ENCODE measurements around the gene C16orf74.
A peak's percentile ranks its signal among the peaks of the same experiment; 100 is the strongest.

The C16orf74 gene

DNA sequence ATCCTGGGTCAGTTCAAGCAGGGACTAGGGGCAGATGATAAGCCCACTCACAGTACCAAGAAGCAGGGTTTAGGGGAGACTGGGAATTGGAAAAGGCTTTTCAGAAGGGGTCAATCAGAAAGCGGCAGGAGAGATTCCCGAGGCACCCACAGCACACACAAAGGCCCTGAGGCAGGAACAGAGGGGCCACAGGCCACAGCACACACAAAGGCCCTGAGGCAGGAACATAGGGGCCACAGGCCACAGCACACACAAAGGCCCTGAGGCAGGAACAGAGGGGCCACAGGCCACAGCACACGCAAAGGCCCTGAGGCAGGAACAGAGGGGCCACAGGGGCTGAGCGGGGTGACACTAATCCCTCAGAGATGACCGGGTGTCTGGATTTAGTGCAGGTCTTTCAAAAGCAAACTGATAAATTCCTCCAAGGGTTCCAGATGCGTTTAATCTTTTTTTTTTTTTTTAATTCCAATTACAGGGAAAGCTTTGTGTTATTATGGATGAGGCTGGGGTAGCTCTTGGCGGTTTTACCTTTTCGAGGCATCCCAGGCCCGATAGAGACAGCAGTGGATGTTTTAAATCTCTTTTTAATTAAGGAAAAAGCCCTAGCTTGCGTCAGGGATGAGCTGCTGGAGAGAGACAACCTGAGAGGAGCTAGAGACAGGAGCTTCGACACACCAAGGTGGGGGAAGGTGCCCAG lies 31.1 kb downstream of the C16orf74 start:
- no peak for FAIRE-seq
- DNase-seq (ENCODE audit: insufficient read length, low spot score): no peak
- TF ChIP-seq, protein P1, sequence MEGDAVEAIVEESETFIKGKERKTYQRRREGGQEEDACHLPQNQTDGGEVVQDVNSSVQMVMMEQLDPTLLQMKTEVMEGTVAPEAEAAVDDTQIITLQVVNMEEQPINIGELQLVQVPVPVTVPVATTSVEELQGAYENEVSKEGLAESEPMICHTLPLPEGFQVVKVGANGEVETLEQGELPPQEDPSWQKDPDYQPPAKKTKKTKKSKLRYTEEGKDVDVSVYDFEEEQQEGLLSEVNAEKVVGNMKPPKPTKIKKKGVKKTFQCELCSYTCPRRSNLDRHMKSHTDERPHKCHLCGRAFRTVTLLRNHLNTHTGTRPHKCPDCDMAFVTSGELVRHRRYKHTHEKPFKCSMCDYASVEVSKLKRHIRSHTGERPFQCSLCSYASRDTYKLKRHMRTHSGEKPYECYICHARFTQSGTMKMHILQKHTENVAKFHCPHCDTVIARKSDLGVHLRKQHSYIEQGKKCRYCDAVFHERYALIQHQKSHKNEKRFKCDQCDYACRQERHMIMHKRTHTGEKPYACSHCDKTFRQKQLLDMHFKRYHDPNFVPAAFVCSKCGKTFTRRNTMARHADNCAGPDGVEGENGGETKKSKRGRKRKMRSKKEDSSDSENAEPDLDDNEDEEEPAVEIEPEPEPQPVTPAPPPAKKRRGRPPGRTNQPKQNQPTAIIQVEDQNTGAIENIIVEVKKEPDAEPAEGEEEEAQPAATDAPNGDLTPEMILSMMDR (IDR thresholded peaks at IDR 0.05; ENCODE audit: insufficient read depth, missing control alignments): no peak

- no peak for FAIRE-seq
Measured at GRCh38 chr16:85718682-85719081, 32.2 kb downstream of the C16orf74 start.

GRCh38 chr16:85718153-85718477 lies 32.8 kb downstream of the C16orf74 start:
- FAIRE-seq: no peak
- no peak for DNase-seq (ENCODE audit: insufficient read length, low spot score)
- TF ChIP-seq, protein P1 (IDR thresholded peaks at IDR 0.05; ENCODE audit: insufficient read depth, missing control alignments): no peak

More at GRCh38 chr16:85718682-85719081, 32.2 kb downstream of the C16orf74 start:
- TF ChIP-seq, protein P1 (IDR thresholded peaks at IDR 0.05; ENCODE audit: insufficient read depth, missing control alignments): peak; percentile 44
- DNase-seq (ENCODE audit: insufficient read length, low spot score): no peak

DNA sequence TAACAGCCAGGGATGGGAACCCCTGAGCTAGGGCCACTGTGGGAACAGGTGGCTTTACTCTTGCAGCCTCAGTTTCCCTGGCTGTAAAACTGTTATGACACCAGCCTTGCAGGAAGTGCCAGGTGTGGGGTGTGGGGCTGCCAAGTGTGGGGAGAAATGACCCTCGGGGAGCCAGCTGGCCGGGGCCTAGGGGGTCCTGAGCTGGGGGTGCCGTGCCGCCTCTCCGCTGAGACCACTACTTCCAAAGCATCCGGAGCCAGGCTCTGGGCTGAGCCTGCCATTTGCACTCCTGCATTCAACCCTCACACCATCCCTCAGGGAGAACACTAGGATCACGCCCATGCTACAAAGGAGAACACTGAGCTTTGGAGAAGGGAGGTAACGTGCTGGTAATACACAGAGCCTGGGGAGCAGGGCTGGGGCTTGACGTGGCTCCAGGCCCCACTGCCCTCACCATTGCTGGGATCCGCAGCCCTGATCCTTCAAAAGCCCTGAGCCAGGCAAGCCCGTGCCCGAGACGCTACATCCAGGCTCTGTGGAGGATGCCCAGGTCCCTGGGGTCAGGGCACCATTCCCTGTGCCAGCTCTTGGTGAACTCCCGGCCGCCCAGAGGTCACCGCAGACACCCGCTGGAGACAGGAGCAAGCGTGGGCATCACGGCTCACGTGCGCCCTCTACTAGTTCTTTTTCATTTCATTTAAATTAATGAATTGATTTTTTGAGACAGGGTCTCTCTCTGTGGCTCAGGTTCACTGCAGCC lies 33.3 kb downstream of the C16orf74 start:
- DNase-seq (ENCODE audit: insufficient read length, low spot score) (no peak), FAIRE-seq (no peak)
- TF ChIP-seq, protein P1 (IDR thresholded peaks at IDR 0.05; ENCODE audit: insufficient read depth, missing control alignments): peak; percentile 70

DNA sequence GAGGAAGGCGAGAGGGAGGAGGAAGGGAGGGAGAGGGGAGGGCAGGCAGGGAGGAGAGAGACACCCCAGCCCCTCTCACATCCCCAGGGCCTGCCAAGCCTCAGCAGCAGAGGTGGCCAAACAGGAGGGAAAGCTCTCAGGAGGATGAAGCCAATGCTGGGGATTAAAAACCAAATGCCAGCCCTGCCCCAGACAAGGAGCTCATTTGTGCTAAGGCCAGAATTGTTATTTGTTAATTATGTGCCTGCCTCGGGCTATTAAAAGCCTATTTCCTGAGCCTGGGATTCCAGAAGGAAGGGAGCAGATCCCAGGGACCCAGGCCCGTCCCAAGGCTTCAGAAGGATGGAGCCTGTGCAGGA lies 34.2 kb downstream of the C16orf74 start:
- TF ChIP-seq, protein P1 (IDR thresholded peaks at IDR 0.05; ENCODE audit: insufficient read depth, missing control alignments): no peak
- no peak for DNase-seq (ENCODE audit: insufficient read length, low spot score)
- FAIRE-seq: no peak

DNA sequence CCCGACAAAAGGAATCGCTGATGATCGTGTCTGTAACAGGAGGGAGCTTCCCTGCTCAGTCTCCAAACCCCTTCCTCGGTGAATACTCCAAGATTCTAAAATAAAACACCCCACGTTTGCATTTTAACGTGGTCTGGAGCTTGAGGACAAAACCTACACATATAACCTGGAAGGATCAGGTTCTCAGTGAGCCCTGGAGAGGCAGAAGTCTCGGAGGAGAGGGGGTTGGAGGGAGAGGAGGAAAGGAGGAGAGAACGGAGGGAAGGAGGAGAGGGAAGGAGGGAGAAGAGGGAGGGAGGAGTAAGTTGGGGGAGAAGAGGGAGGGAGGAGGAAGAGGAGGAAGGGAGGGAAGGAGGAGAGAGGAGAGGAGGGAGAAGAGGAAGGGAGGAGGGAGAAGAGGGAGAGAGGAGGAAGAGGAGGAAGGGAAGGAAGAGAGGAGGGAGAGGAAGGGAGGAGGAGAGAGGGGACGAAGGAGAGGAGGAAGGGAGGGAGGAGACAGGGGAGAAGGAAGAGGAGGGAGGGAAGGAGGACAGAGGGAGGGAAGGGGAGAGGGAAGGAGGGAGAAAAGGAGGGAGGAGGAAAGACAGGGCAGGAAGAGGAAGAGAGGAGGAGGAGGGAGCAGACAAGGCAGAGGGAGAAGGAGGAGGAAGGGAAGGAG lies 34.7 kb downstream of the C16orf74 start:
- FAIRE-seq (no peak), DNase-seq (ENCODE audit: insufficient read length, low spot score) (no peak)
- TF ChIP-seq, protein P1 (IDR thresholded peaks at IDR 0.05; ENCODE audit: insufficient read depth, missing control alignments): no peak

Measured in D721Med (cell line).